ENCODE data around the gene KATNAL1. TPM values are rescaled to one million over a fixed set of nuclear protein-coding genes. Genes with fewer than 3 reads are reported as not detected.

Gene KATNAL1
- total RNA-seq, 1 experiment from 2014 or later: 11.2 TPM

- WGBS (ENCODE audit: extremely low coverage, insufficient read length, low lambda C conversion rate): no CpG with 5 or more reads among the region's 1 CpG
- peaks cover 22 to 25% of the 10 kb centered on the region in 2 experiments for H3K4me1 Mint-ChIP-seq
- no peak overlapping the region for H2AK5ac ChIP-seq (ENCODE audit: insufficient read length, low read length)
- H4K5ac ChIP-seq (ENCODE audit: insufficient read length, low read depth, low read length): no peak overlapping the region
- no peak for DNase-seq
- no peak overlapping the region for H3K4ac ChIP-seq (ENCODE audit: low read depth, low read length)
- H3K9ac ChIP-seq (ENCODE audit: extremely low read depth, insufficient read length, low read length): no peak overlapping the region
- H3K23me2 ChIP-seq (ENCODE audit: insufficient read length, low read depth, low read length, poor library complexity, severe bottlenecking): no peaks in the 10 kb centered on the region
- H2BK20ac ChIP-seq (ENCODE audit: low read depth, low read length, poor library complexity, severe bottlenecking): no peak overlapping the region
- no peak overlapping the region for H3K27ac Mint-ChIP-seq
- no peaks in the 10 kb centered on the region for H3K9me3 Mint-ChIP-seq
- H3K36me3 Mint-ChIP-seq (ENCODE audit: insufficient read depth in 1 of 3, low read depth in 3 of 3): 0 out of 7 replicates have a peak, but pooled peaks cover 0 to 5% (median 0%) of the 10 kb centered on the region in 3 experiments
- H4K91ac ChIP-seq (ENCODE audit: insufficient read length, low read depth, low read length): no peak overlapping the region
- H3K9me3 ChIP-seq (ENCODE audit: control insufficient read depth, low read depth, low read length): no peaks in the 10 kb centered on the region
- H3K4me3 Mint-ChIP-seq: no peak overlapping the region
- H3K56ac ChIP-seq (ENCODE audit: insufficient read length, low read depth, low read length): no peak overlapping the region
- no peak overlapping the region for H2BK12ac ChIP-seq (ENCODE audit: insufficient read length, low read depth, low read length)
- no peak for TF ChIP-seq CTCF (conservative IDR thresholded peaks at IDR 0.05)
- no peak overlapping the region for H4K8ac ChIP-seq (replicated peaks; ENCODE audit: insufficient read length, low read depth, low read length)
- H2BK5ac ChIP-seq (ENCODE audit: insufficient read length, low read length): no peak overlapping the region
- H3K27me3 ChIP-seq (ENCODE audit: insufficient read depth, low read length): no peaks in the 10 kb centered on the region
- H3K14ac ChIP-seq (ENCODE audit: insufficient read depth, low read length): no peak overlapping the region
- no peak overlapping the region for H3K18ac ChIP-seq (ENCODE audit: insufficient read length, low read depth, low read length)
- no peak overlapping the region for H2BK120ac ChIP-seq (ENCODE audit: low read depth, low read length, poor library complexity, severe bottlenecking)
- H4K20me1 ChIP-seq (ENCODE audit: control insufficient read depth, insufficient read depth, insufficient read length): no peaks in the 10 kb centered on the region
- H3K79me1 ChIP-seq (ENCODE audit: insufficient read depth, low read depth, low read length, poor library complexity, severe bottlenecking): peaks cover 2% of the 10 kb centered on the region
- H3K79me2 ChIP-seq (ENCODE audit: insufficient read depth, low read length): no peaks in the 10 kb centered on the region; the same call in 1 of the 2 replicates
- no peak overlapping the region for H3T11ph ChIP-seq (ENCODE audit: low read length)
- no peak overlapping the region for H2BK15ac ChIP-seq (ENCODE audit: low read depth, low read length)
- no peak overlapping the region for H3K27ac ChIP-seq (ENCODE audit: insufficient read length, low read depth, low read length)
- no peak overlapping the region for H3K4me2 ChIP-seq (ENCODE audit: insufficient read depth, insufficient read length, low read length)
- no peak overlapping the region for H2AFZ ChIP-seq (ENCODE audit: low read length)
- H3K4me1 ChIP-seq (ENCODE audit: insufficient read depth, low read length): no peaks in the 10 kb centered on the region
- no peaks in the 10 kb centered on the region for H3K27me3 Mint-ChIP-seq (ENCODE audit: low read depth)
- H3K23ac ChIP-seq (ENCODE audit: insufficient read length, low read depth, low read length): no peak overlapping the region
These were observed 4.1 kb downstream of the KATNAL1 start for GRCh38 chr13:30303269-30303668.
